HepG2 (cell line): Measurements from ENCODE around the gene KIF15. TPM values are rescaled to one million over a fixed set of nuclear protein-coding genes. Genes with fewer than 3 reads are reported as not detected.

Source experiments
- ATAD3A ChIP-seq: sonication (generic); formaldehyde crosslinking; IDR thresholded peaks from 2 replicates; pipeline ENCODE4 v1.4.0; 2020; ENCODE audit warnings: missing genetic modification reagents
- ATF6 ChIP-seq: sonication (generic); formaldehyde crosslinking; conservative IDR thresholded peaks from 2 replicates; pipeline ENCODE4 v1.4.0; 2020; ENCODE audit warnings: missing genetic modification reagents
- CSRNP2 ChIP-seq: sonication (generic); formaldehyde crosslinking; conservative IDR thresholded peaks from 2 replicates; pipeline ENCODE4 v1.8.0; 2022; ENCODE audit warnings: low read depth, missing genetic modification reagents
- DNMT1 ChIP-seq: sonication (generic); formaldehyde crosslinking; IDR thresholded peaks from 2 replicates; pipeline ENCODE4 v1.5.1; 2020; ENCODE audit warnings: mild to moderate bottlenecking, missing genetic modification reagents
- FOSL2 ChIP-seq: sonication (generic); formaldehyde crosslinking; IDR thresholded peaks from 2 replicates; pipeline ENCODE4 v1.4.0; 2020; ENCODE audit warnings: missing genetic modification reagents
- IRF2 ChIP-seq: IDR thresholded peaks from 2 replicates; pipeline ENCODE4 v1.6.1; 2018; ENCODE audit warnings: missing genetic modification reagents, missing compliant biosample characterization
- NFAT5 ChIP-seq: sonication (generic); formaldehyde crosslinking; IDR thresholded peaks from 2 replicates; pipeline ENCODE4 v1.4.0; 2020; ENCODE audit warnings: missing genetic modification reagents
- PRMT3 ChIP-seq: sonication (generic); formaldehyde crosslinking; IDR thresholded peaks from 2 replicates; pipeline ENCODE4 v1.8.1; 2022; ENCODE audit warnings: low read depth, mild to moderate bottlenecking, moderate library complexity, missing genetic modification reagents, borderline replicate concordance
- XRCC5 ChIP-seq: fragments of 200-400 bp; formaldehyde crosslinking; optimal IDR thresholded peaks from 2 replicates; pipeline ENCODE3; 2017; ENCODE audit warnings: mild to moderate bottlenecking, low read length
- ZFP41 ChIP-seq: sonication (generic); formaldehyde crosslinking; IDR thresholded peaks from 2 replicates; pipeline ENCODE4 v1.4.0; 2020; ENCODE audit warnings: mild to moderate bottlenecking, missing genetic modification reagents, borderline replicate concordance
- ZNF275 ChIP-seq: sonication (generic); formaldehyde crosslinking; IDR thresholded peaks from 2 replicates; pipeline ENCODE4 v1.8.0; 2022; ENCODE audit warnings: missing genetic modification reagents, mild to moderate bottlenecking, inconsistent platforms, borderline replicate concordance
- ZNF552 ChIP-seq: sonication (generic); formaldehyde crosslinking; IDR thresholded peaks from 2 replicates; pipeline ENCODE4 v1.9.0; 2022; ENCODE audit warnings: missing genetic modification reagents, mild to moderate bottlenecking, borderline replicate concordance
- ZNF557 ChIP-seq: sonication (generic); formaldehyde crosslinking; IDR thresholded peaks from 2 replicates; pipeline ENCODE4 v1.4.0; 2020; ENCODE audit warnings: missing genetic modification reagents
- ZNF670 ChIP-seq: sonication (generic); formaldehyde crosslinking; IDR thresholded peaks from 2 replicates; pipeline ENCODE4 v1.8.0; 2022; ENCODE audit warnings: mild to moderate bottlenecking, missing genetic modification reagents, borderline replicate concordance
- ZNF672 ChIP-seq: sonication (generic); formaldehyde crosslinking; IDR thresholded peaks from 2 replicates; pipeline ENCODE4 v1.8.1; 2022; ENCODE audit warnings: missing genetic modification reagents
- polyA plus RNA-seq, 8 experiments: library from polyadenylated mRNA; depleted of rRNA in 3 of 8; stranded (reverse) in 7 of 8; unstranded in 1 of 8; fragments of >200 nt; fragmentation: Illumina TruSeq in 4 of 8; extraction: Trizol in 4 of 8; gene quantifications; 2 replicates each; pipeline versions ENCODE4 v1.2.1 to v1.2.3, GENCODE V29; 2011 to 2016; ENCODE audit warnings: low read depth in 4 of 8, missing spikeins in 1 of 8, mixed read lengths in 1 of 8; ENCODE audit not compliant: insufficient read depth in 1 of 8
- total RNA-seq, 5 experiments: library from RNA; depleted of rRNA; stranded (reverse); fragments of >200 nt; fragmentation: Illumina TruSeq; extraction: Trizol; gene quantifications; 2 replicates each; pipeline ENCODE4 v1.2.3, GENCODE V29; 2016; ENCODE audit warnings: low read depth in 1 of 5

KIF15 gene
- total and polyA plus RNA-seq, 2 of the 13 experiments (the other 11 are each of a cell fraction or from before 2014, with no cell fraction given): 4.8 to 33.8 TPM

- TF ChIP-seq CSRNP2 (CRISPR knock-in tag) (no peak), NFAT5 (CRISPR knock-in tag) (peak; percentile 45; the same call in 1 of the 2 replicates), ZNF552 (peak; percentile 40; the same call in 1 of the 2 replicates), ATAD3A (CRISPR knock-in tag) (no peak), DNMT1 (CRISPR knock-in tag) (peak; percentile 57; the same call in 1 of the 2 replicates), XRCC5 (peak; percentile 25), IRF2 (CRISPR knock-in tag) (peak; percentile 85), ZNF557 (CRISPR knock-in tag) (no peak), ZNF672 (CRISPR knock-in tag) (no peak), ZFP41 (CRISPR knock-in tag) (0 out of 2 replicates have a peak, but pooled peaks have one; percentile 61), ATF6 (CRISPR knock-in tag) (0 out of 2 replicates have a peak, but pooled peaks have one; percentile 79), ZNF670 (CRISPR knock-in tag) (0 out of 2 replicates have a peak, but pooled peaks have one; percentile 72), PRMT3 (CRISPR knock-in tag) (0 out of 2 replicates have a peak, but pooled peaks have one; percentile 87), ZNF275 (CRISPR knock-in tag) (peak; percentile 43; the same call in 1 of the 2 replicates), FOSL2 (CRISPR knock-in tag) (peak; percentile 70)
Observed at GRCh38 chr3:44761424-44762169, at the start of gene KIF15, which contains the start of gene KIAA1143 (continued).
